Activated CD4-positive, alpha-beta T cell treated with anti-CD3 and anti-CD28 coated beads, Interleukin-2, Interleukin-6, amounts not matched to agents 100 ng/mL and 50 ng/mL, durations not matched to agents 16 hours and 8 hours (primary cell): ENCODE measurements around the gene TPD52L2.

Experiments used
- DNase-seq: peaks from one replicate; pipeline ENCODE4 v3.0.0-alpha.2; 2020

Gene TPD52L2

GRCh38 chr20:63882257-63883200 is 17.5 kb downstream of the TPD52L2 start:
- DNase-seq: no peak

GRCh38 chr20:63883201-63883593 is 18.1 kb downstream of the TPD52L2 start:
- DNase-seq: no peak

DNA sequence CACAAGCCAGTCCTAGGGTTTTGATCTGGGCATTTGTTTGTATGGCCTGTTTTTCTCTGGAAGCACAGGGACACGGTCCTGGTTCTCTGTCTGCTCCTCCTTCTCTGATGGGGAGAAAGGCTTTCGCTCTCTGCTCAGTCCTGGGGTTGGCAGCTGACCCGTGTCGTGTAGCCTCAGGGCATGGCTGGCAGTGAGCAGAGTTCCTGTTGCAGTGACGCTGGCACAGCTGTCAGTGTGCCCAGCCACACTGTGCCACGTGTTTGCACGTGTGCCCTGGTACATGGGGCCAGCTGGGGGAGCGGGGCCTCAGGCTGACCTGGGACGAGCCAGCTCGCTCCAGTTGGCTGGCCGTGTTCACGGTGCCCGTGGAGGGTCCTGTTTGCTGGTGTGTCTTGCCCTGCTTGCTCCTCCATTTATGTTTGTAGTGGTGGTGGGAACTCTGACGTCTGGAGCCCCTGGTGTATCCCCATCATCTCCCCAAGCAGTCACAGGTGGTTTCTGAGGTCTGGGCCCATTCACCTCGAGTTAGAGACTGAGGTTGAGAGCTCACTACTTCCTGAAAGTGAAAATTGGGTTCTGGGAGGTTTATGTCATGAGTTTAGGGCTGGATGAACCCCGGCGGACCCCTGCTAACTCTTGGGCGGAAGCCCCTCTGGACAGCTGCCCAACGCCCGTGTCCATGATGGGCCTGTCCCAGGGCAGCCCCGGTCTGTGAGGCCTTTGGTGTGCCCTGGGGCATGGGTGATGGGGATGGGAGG is 19.6 kb downstream of the TPD52L2 start:
- no peak for DNase-seq

GRCh38 chr20:63885264-63886053 is 20.4 kb downstream of the TPD52L2 start:
- DNase-seq: no peak

DNA sequence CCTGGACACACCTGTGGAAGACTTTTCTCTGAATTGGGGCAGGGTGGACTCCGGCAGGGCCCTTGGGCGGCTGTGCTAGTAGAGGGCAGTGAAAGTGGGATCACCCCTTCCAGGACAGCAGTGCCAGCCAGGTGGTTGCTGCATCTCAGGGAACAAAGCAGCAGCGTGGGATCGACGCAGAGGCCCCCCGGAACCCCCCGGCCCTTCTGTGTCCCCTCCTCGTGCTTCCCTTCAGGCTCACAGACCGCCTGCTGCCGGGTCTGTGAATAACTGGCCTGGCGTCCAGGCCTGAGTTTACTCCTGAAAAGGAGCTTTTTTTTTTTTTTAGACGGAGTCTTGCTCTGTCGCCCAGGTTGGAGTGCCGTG is 21.0 kb downstream of the TPD52L2 start:
- DNase-seq: no peak

DNA sequence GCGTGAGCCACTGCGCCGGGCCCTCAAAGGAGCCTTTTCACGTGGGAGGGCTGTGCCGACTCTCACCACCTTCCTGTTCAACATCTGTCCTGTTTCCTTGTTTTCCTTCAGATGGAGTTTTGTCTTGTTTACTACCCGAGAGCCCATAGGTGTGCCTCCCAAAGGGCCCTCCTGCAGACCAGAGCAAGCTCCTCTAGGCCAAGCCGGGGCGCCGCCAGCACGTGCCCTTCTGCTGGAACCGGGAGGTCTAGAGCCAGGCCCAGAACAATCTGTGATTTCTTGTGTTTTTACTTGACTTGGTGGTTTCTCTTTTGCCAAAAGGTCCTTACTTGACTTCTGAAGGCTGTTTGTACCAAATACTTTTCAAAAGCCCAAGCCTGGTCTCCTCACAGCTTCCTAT is 21.9 kb downstream of the TPD52L2 start:
- DNase-seq: no peak

DNA sequence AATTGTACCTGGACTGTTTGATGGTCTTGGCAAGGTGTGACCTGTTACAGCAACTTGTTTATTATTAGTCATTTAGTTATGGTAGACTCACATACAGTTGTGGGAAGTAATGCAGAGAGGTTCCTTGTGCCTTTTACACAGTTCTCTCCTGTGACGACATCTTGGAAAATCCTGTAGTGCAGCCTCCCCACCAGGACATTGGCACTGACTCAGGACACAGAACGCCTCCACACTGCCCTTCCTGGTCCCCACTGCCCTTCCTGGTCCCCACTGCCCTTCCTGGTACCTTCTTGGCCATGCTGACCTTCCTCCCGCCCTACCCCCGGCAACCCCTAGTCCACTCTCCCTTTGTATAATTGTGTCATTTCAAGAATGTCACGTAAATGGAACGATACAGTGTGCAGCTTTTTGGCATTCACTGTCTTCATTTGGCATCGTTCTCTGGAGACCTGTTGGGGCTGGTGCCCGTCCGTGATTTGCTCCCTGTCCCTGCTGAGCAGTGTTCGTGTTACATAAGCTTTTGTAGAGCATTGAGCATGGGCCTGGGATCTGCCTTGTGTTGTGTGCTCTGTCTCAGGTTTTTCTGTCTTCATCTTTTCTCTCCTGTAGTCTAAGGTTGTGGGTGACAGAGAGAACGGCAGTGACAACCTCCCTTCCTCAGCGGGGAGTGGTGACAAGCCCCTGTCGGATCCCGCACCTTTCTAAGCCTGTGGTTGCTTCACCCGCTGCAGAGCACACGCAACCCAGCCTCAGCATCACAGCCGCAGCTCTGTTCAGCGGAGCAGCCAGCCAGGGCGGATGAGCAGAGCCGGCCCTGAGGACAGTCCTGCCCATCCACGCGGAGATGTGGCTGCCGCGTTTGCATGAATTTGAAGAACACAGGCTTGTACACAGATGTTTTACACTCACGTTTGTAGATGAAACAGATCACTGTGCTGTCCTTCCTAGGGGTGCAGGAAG is 24.5 kb downstream of the TPD52L2 start:
- DNase-seq: no peak

DNA sequence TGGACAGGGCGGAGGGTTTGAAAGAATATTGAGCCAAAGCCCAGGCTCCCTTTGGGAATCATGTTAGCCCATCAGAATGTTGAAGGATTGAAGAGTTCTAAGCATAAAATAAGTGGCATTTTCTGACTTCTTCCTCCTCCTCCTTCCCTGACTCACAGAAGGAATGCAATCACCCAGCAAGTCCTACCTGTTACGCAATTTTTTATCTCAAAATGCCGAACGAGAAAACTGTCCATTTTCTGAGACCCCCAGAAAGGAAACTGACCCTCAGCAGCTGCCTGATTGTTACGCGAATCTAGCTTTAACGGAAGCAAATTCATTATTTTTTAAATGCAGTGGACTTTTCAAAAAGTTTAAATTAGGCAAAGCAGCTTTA is 25.1 kb downstream of the TPD52L2 start:
- no peak for DNase-seq

- no peak for DNase-seq
Observed at GRCh38 chr20:63890616-63891015, 25.5 kb downstream of the TPD52L2 start.

DNA sequence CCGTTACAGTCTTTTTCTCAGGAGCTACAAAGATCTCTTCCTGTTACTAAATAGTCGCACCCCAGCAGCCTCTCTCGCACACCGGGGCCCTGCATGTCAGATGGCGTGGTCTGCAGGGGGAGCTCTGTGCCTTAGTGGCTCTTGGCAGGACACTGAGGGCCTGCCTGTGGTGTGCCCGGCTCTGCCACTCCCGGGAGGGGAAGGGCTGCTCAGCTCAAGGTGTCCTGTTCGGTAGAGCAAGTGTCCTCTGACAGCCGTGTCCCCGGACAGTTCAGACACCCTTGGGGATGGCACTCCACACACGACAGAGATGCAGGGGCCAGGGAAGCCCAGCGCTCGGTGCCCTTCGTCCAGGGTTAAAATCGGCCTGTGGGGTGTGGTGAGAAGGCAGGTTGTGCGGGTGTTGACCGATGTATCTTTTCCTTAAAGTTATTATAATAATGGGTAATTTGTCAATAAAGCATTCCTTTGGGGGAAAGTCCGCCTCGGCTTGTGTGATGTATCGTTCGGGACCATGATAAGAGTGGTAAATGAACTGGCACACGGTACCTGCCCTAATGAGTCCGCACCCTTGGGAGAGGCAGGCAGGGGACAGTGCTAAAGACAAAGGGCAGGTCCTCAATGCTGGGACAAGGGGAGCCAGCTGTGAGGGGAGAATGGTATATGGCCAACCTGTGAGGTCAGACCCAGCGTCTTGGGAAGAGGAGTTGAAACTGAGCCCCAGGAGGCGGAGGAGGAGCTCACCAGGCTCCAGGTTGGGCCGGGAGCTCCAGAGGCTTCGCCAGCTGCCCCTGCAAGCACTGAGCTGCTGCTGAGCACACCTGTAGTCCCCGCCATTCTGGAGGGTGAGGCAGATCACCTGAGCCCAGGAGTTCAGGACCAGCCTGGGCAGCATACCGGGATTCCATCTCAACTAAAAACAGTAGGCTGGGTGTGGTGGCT is 26.3 kb downstream of the TPD52L2 start:
- DNase-seq: no peak

DNA sequence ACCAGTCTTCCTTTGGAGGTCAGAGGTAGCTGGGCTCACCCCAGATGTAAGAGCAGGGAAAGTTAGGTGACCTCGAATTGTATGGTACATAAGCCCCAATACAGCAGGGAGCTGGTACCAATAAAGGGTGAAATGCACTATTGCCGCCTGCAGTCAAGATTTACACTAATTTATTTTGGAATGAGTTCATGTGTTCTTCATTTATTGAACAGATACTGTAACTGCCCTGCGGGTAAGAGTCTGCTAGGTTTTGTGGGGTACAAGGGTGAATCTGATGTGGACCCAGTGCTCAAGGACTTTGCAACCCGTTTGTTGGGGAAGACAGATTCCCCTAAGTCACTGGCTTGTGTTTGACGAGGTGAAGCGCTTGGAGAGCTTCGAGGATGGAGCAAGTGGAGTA is 27.3 kb downstream of the TPD52L2 start:
- no peak for DNase-seq

DNA sequence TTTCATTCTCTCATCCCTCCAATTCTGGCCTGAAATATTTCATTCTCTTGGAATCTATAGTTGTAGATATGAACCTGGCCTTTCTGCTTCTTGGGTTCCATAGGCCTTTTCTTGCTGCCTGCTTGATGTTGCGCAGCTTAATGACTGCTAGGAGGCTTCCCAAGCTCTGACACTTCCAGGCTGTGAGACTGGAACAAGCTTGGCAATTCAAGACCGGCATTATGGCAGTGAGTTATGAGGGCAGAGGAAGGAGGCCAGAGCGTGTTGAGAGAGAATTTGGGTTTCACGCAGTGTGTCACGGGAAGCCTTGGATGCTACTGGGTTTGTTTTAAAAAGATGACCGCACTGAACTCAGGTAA is 28.9 kb downstream of the TPD52L2 start:
- DNase-seq: no peak

DNA sequence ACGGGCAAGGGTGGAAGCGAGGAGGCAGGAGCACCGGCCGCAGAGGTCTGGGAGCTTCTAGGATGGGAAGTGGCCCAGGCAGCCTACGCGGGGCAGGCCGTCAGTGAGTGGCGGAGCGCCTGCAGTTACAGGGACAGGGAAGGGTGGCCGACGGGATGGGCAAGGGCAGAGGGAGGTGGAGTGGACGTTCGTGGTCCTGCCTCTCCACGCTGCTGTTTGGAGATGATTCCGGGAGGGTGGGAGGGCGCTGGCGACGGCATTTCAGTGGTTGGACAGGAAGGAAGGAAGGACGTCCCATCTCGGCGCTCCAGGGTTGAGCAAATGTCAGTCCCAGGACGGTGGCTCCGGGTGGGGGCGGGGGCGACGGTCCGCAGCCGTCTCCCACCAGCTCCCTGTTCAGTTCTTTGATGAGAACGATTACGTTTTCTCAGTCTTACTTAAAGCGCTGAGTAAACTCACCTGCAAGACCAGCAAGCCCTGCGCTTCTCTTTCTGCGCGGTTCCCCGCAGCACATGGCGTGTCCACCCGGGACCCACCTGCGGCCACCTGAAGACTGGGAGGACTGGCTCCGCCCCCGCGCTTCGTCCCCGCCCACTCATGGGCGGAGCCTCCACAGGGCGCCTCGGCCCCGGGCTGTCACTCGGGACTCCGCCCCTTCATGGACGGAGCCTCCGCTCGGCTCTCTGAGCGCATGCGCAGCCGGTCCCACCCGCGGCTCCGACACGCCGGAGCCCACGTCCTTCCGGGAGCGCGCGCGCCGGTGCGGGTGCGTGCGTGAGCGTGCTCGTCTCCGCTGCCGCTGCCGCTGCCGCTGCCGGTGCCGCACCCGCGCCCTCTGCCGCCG is 29.5 kb downstream of the TPD52L2 start, which contains the start of gene DNAJC5:
Gene DNAJC5, plus strand, starts transcription at position 769 of the 844 bp plus-strand sequence. CDS start 33,220 bp downstream, outside the sequence.
- DNase-seq: peak; percentile 98

DNA sequence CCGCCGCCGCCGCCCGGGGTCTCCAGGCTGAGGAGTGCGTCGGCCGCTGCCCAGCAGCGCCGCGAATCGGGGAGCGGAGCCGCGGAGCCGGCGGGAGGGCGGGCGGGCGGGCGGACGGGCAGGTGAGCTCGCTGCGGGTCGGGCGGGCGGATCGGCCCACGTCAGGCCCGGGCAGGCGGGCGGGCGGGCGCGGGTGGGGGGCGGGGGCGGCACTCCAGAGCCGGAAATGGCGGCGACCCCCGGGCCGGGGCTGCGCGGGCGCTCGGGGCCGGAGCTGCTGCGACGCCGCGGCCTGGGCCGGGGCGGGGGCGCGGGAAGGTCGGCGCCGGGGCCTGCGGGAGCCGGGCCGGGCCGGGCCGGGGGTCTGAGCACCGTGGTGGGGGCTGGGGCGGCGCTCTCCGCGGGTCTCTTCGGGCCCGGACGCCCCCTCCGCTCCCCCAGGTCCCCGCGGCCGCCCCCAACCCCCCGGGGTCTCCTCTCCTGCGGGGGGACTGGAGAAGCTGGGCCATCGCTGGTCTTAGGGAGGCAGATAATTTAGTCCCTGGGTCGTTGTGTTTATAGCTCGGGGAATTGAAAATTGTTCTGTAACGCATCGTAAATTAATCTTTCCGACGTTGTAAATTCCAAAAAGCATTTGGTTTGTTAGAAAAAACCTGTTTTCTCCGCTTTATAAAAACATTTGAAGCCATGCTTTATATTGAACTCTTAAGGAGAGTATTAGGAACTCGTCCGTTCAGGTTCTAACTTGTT is 30.3 kb downstream of the TPD52L2 start:
- no peak for DNase-seq

GRCh38 chr20:63895952-63896263 is 30.8 kb downstream of the TPD52L2 start:
- DNase-seq: peak; percentile 26

DNA sequence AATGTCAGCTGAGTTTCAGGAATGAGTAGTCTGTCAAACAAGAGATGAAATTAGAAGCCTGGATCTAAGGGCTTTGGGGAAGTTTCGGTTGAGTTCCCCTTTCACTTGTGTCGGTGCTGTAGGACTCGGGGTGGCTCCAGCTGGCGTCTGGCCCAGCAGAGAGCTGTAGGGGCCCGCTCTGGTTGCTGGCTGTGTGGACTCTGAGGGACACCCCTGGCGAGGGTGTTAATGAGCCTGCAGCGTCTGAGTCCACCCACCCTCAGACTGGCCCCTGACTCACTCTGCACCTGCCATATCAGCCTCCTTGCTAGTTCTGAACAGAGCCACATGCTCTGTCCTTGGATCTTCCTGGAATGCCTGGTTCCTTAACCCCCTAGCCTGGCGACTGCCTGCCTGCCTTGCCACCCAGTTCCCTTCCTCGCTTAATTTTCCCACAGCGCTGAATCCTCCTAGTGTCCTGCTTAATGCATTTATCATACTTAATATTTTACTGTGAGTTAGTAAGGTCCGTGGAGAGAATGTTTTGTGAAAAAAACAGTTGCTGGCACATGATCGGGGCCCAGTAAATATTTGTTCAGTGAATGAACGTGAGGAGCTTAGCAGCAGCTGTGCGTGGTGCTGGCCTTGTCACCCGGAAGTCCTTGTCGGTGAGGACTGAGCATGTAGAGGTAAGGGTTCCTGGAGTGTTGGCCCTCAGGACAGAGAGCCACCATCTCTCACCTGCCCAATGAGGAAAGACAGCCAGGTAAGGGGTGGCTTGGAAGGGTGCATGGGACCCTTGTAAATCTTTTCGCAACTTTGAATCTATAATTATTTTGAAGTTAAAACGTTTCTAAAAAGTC is 31.4 kb downstream of the TPD52L2 start:
- DNase-seq: peak; percentile 38

GRCh38 chr20:63897978-63898561 is 33.0 kb downstream of the TPD52L2 start:
- DNase-seq: no peak
